Mesenchymal stem cell (in vitro differentiated cells and primary cell): ENCODE data around the gene NAGPA. TPM values are rescaled to one million over a fixed set of nuclear protein-coding genes. Genes with fewer than 3 reads are reported as not detected.
"Not testable (repeated sequence)": the region's sequence is repeated elsewhere in the genome, so short reads cannot be mapped to it uniquely, and the experiment has no call there.

ENCODE experiments used
- DNase-seq: peaks from one replicate; pipeline ENCODE4 v3.0.0-alpha.2; 2013
- H2AFZ ChIP-seq: one replicate; pipeline ENCODE4 v1.6.1; 2013; ENCODE audit warnings: low read depth, mild to moderate bottlenecking, control low read depth, inconsistent platforms, low read length, moderate library complexity
- H2AK5ac ChIP-seq: 2 replicates; pipeline ENCODE4 v1.6.1; 2013; ENCODE audit warnings: low read length, moderate library complexity, mild to moderate bottlenecking, inconsistent platforms; ENCODE audit not compliant: severe bottlenecking
- H2BK120ac ChIP-seq: one replicate; pipeline ENCODE4 v1.6.1; 2013; ENCODE audit warnings: low read depth, mild to moderate bottlenecking, inconsistent platforms, low read length, moderate library complexity
- H2BK12ac ChIP-seq, 2 experiments: one replicate each; pipeline ENCODE4 v1.6.1; 2013; ENCODE audit warnings: inconsistent platforms in 2 of 2, low read length in 2 of 2, mild to moderate bottlenecking in 2 of 2, moderate library complexity in 2 of 2, control low read depth in 1 of 2
- H2BK15ac ChIP-seq: one replicate; pipeline ENCODE4 v1.6.1; 2013; ENCODE audit warnings: mild to moderate bottlenecking, low read depth, inconsistent platforms; ENCODE audit not compliant: poor library complexity, severe bottlenecking
- H2BK5ac ChIP-seq: 2 replicates; pipeline ENCODE4 v1.6.1; 2013; ENCODE audit warnings: low read depth, mild to moderate bottlenecking, low read length, control low read depth, inconsistent platforms; ENCODE audit not compliant: poor library complexity, severe bottlenecking
- H3K14ac ChIP-seq, 2 experiments: one replicate each; pipeline ENCODE4 v1.6.1; 2013; ENCODE audit warnings: inconsistent platforms in 2 of 2, low read length in 2 of 2, control low read depth in 1 of 2, mild to moderate bottlenecking in 1 of 2, moderate library complexity in 1 of 2
- H3K18ac ChIP-seq, 2 experiments: one replicate each; pipeline ENCODE4 v1.6.1; 2013; ENCODE audit warnings: inconsistent platforms in 2 of 2, low read length in 2 of 2, control low read depth in 1 of 2, low read depth in 1 of 2, mild to moderate bottlenecking in 1 of 2
- H3K23ac ChIP-seq, 2 experiments: one replicate each; pipeline ENCODE4 v1.6.1; 2013; ENCODE audit warnings: inconsistent platforms in 2 of 2, low read length in 2 of 2, mild to moderate bottlenecking in 2 of 2, moderate library complexity in 2 of 2, control low read depth in 1 of 2
- H3K27ac ChIP-seq: 2 replicates; pipeline ENCODE4 v1.5.1; 2013; ENCODE audit warnings: mild to moderate bottlenecking, moderate library complexity, low read length, control low read depth, inconsistent platforms; ENCODE audit not compliant: poor library complexity, severe bottlenecking
- H3K27me3 ChIP-seq, 2 experiments: 2 replicates each; pipeline versions ENCODE4 v1.6.1 to v1.7.0; 2013; ENCODE audit warnings: low read length in 2 of 2, mild to moderate bottlenecking in 2 of 2, moderate library complexity in 2 of 2, control low read depth in 1 of 2, inconsistent platforms in 1 of 2; ENCODE audit not compliant: control insufficient read depth in 1 of 2, insufficient read depth in 1 of 2
- H3K36me3 ChIP-seq, 2 experiments: 2 replicates each; pipeline versions ENCODE4 v1.6.1 to v1.7.0; 2013; ENCODE audit warnings: low read length in 2 of 2, control low read depth in 1 of 2, inconsistent platforms in 1 of 2, low read depth in 1 of 2, mild to moderate bottlenecking in 1 of 2; ENCODE audit not compliant: insufficient read depth in 2 of 2, control insufficient read depth in 1 of 2
- H3K4ac ChIP-seq, 2 experiments: one replicate each; pipeline ENCODE4 v1.6.1; 2013; ENCODE audit warnings: inconsistent platforms in 2 of 2, low read length in 2 of 2, mild to moderate bottlenecking in 2 of 2, moderate library complexity in 2 of 2, control low read depth in 1 of 2, low read depth in 1 of 2
- H3K4me1 ChIP-seq: 2 replicates; pipeline ENCODE4 v1.6.1; 2013; ENCODE audit warnings: low read depth, low read length, control low read depth; ENCODE audit not compliant: control insufficient read depth, insufficient read depth
- H3K4me2 ChIP-seq: 2 replicates; pipeline ENCODE4 v1.6.1; 2013; ENCODE audit warnings: low read length, mild to moderate bottlenecking, inconsistent platforms; ENCODE audit not compliant: poor library complexity, severe bottlenecking
- H3K4me3 ChIP-seq, 2 experiments: 2 replicates each; pipeline versions ENCODE4 v1.5.1 to v1.7.0; 2013; ENCODE audit warnings: low read length in 2 of 2, mild to moderate bottlenecking in 2 of 2, control low read depth in 1 of 2, low read depth in 1 of 2; ENCODE audit not compliant: insufficient read depth in 1 of 2
- H3K79me1 ChIP-seq: replicated peaks from 2 replicates; pipeline ENCODE4 v1.6.1; 2013; ENCODE audit warnings: mild to moderate bottlenecking, control low read depth, low read length, inconsistent platforms; ENCODE audit not compliant: poor library complexity, severe bottlenecking
- H3K9ac ChIP-seq: 2 replicates; pipeline ENCODE4 v1.7.0; 2013; ENCODE audit warnings: mild to moderate bottlenecking, low read length, moderate library complexity
- H3K9me3 ChIP-seq: 2 replicates; pipeline ENCODE4 v1.7.0; 2013; ENCODE audit warnings: mild to moderate bottlenecking, low read length; ENCODE audit not compliant: control insufficient read depth
- H4K8ac ChIP-seq: one replicate; pipeline ENCODE4 v1.6.1; 2013; ENCODE audit warnings: inconsistent platforms, mild to moderate bottlenecking, low read length, moderate library complexity
- H4K91ac ChIP-seq: one replicate; pipeline ENCODE4 v1.6.1; 2013; ENCODE audit warnings: mild to moderate bottlenecking, low read length, inconsistent platforms
- WGBS: methylation state at CpG from one replicate; pipeline ENCODE4 v1.1.7; 2013; ENCODE audit warnings: mixed read lengths; 5-methylcytosine and 5-hydroxymethylcytosine counted together
- polyA plus RNA-seq, 2 experiments: library from polyadenylated mRNA; stranded (reverse); fragments of 200-250 nt; gene quantifications; one replicate each; pipeline ENCODE4 v1.2.3, GENCODE V29; 2013

NAGPA gene, protein sequence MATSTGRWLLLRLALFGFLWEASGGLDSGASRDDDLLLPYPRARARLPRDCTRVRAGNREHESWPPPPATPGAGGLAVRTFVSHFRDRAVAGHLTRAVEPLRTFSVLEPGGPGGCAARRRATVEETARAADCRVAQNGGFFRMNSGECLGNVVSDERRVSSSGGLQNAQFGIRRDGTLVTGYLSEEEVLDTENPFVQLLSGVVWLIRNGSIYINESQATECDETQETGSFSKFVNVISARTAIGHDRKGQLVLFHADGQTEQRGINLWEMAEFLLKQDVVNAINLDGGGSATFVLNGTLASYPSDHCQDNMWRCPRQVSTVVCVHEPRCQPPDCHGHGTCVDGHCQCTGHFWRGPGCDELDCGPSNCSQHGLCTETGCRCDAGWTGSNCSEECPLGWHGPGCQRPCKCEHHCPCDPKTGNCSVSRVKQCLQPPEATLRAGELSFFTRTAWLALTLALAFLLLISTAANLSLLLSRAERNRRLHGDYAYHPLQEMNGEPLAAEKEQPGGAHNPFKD
- 12.3 TPM for polyA plus RNA-seq (2013, experiment 1 of 2)
- polyA plus RNA-seq (2013, experiment 2 of 2) = 13.2 TPM

DNA sequence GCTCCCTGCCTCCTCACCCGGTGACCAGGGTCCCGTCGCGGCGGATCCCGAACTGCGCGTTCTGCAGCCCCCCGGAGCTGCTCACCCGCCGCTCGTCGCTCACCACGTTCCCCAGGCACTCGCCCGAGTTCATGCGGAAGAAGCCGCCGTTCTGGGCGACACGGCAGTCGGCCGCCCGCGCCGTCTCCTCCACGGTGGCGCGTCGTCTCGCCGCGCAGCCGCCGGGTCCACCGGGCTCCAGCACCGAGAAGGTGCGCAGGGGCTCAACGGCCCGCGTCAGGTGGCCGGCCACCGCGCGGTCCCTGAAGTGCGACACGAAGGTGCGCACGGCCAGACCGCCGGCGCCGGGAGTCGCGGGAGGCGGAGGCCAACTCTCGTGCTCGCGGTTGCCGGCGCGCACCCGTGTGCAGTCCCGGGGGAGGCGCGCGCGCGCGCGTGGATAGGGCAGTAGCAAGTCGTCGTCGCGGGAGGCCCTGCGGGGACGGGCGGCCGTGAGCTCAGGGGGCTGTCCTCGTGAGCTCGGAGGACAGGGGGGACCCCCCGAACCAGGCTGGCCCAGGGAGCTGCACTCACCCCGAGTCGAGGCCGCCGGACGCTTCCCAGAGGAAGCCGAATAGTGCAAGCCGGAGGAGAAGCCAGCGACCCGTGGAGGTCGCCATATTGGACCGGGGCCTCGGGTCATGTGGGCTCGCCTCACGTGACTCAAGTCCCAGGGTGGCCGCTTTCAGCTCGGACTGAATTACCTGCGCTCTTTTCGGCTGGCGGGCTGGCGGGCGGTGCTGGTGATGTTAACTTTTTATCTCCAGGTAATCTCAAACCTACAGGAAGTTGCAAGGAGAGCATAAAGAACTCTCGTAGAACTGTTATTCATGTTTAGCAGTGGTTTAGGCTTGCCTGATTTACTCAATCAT, at the start of gene NAGPA:
TSS of gene NAGPA (minus strand) at position 680 of the 911 bp plus-strand sequence. CDS start at position 659, 21 bp downstream.
- no peak within 1 kb of the TSS for H2AK5ac ChIP-seq
- peak within 1 kb of the TSS; percentile 75 for H2BK120ac ChIP-seq
- H3K23ac ChIP-seq = no peak within 1 kb of the TSS
- H4K8ac ChIP-seq = peak within 1 kb of the TSS; percentile 99
- peak; percentile 84 for DNase-seq
- no peaks in the 10 kb centered on the region for H3K9me3 ChIP-seq
- H2BK15ac ChIP-seq = no peak within 1 kb of the TSS
- H3K4me3 ChIP-seq = peak within 1 kb of the TSS; percentile 82 to 91
- H2BK5ac ChIP-seq = no peak within 1 kb of the TSS
- peak within 1 kb of the TSS; percentile 91 for H3K4me2 ChIP-seq
- peak within 1 kb of the TSS; percentile 97 for H2AFZ ChIP-seq
- under 1% methylated on average over 99 of the region's 104 CpGs for WGBS
- peak within 1 kb of the TSS; percentile 82 for H4K91ac ChIP-seq
- H3K18ac ChIP-seq = peak within 1 kb of the TSS; percentile 82 to 85
- H3K27ac ChIP-seq = peak within 1 kb of the TSS; percentile 15
- H2BK12ac ChIP-seq = peak within 1 kb of the TSS in 1 of 2 experiments; percentile 88
- H3K27me3 ChIP-seq = peaks cover 0 to 8% of the 10 kb centered on the region in 2 experiments
- H3K9ac ChIP-seq = peak within 1 kb of the TSS; percentile 87
- H3K14ac ChIP-seq = no peak within 1 kb of the TSS
- peaks cover 7% of the 10 kb centered on the region for H3K4me1 ChIP-seq
- H3K36me3 ChIP-seq = peaks cover 12 to 21% of the 10 kb centered on the region in 2 experiments
- peak within 1 kb of the TSS; percentile 68 to 70 for H3K4ac ChIP-seq
- H3K79me1 ChIP-seq = peaks cover 20% of the 10 kb centered on the region

DNA sequence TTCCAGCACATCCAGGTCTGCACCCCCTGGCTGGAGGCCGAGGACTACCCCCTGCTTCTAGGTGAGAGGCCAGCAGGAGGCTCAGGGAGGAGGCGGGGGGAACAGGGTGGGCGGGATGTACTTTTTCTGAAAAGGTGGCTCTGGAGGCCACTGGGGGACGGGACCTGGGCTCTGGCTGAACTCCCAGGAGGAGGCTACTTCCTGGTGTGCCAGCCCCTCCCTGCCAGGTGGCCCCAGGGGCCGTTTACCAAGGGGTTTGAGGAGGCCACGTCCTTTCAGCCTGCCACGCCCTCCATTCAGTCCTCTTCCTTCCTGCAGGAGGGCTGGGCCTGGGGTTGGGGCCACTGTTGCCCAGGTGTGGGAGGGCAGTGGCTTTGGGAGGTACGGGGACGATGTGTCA, 47.3 kb upstream of the NAGPA start:
- not testable (repeated sequence) for H3K9ac ChIP-seq, H3K18ac ChIP-seq, H2BK15ac ChIP-seq, H2AFZ ChIP-seq, H4K8ac ChIP-seq, H2BK12ac ChIP-seq, H2BK120ac ChIP-seq, H3K14ac ChIP-seq, H4K91ac ChIP-seq, DNase-seq, H3K23ac ChIP-seq, H3K4me1 ChIP-seq, H3K79me1 ChIP-seq, H3K4ac ChIP-seq, H3K4me3 ChIP-seq, H2AK5ac ChIP-seq, H3K4me2 ChIP-seq, H3K27me3 ChIP-seq, H2BK5ac ChIP-seq, H3K9me3 ChIP-seq, H3K27ac ChIP-seq
- 100% methylated on average over 4 of the region's 9 CpGs for WGBS
- H3K36me3 ChIP-seq = peaks cover 41 to 73% of the 10 kb centered on the region in 2 experiments

DNA sequence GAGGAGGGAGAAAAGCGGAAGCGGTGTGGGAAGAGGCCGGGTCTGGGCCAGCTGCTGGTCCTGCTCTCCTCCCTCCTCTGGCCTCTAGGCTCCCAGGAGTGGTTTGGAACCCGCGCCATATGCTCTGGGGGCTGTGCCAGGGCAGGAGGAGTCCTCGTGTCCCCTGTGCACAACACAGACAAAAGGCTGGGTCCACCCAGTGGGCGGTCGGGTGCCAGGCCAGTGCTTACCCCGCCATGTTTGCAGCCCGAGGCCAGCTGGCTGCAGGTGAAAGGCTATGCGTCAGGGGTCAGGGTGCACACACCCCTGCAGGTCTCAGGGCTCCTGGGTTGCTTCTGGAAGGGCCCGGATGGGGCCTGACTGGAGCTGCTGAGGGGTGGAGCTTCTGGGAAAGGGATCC, 46.7 kb upstream of the NAGPA start:
- not testable (repeated sequence) for H3K9ac ChIP-seq, H4K8ac ChIP-seq, H3K18ac ChIP-seq, H3K9me3 ChIP-seq, H3K4me1 ChIP-seq, H2AFZ ChIP-seq, H3K4me3 ChIP-seq, H3K14ac ChIP-seq, DNase-seq, H3K27me3 ChIP-seq, H3K27ac ChIP-seq, H3K4me2 ChIP-seq, H2BK15ac ChIP-seq, H2BK120ac ChIP-seq, H3K4ac ChIP-seq, H4K91ac ChIP-seq, H3K23ac ChIP-seq, H2BK5ac ChIP-seq, H2BK12ac ChIP-seq, H2AK5ac ChIP-seq
- Histone ChIP-seq H3K36me3 (peaks cover 44 to 74% of the 10 kb centered on the region in 2 experiments), H3K79me1 (peaks cover 14% of the 10 kb centered on the region)
- 99% methylated on average over 11 of the region's 12 CpGs for WGBS
